Astrocyte (in vitro differentiated cells and primary cell): ENCODE results near the gene DIP2C. TPM values are rescaled to one million over a fixed set of nuclear protein-coding genes. Genes with fewer than 3 reads are reported as not detected.

Experiments used
- DNase-seq: peaks from one replicate; pipeline ENCODE4 v3.0.0-alpha.2; 2010; ENCODE audit warnings: low read depth
- FAIRE-seq: peaks from 2 replicates; lab custom pipeline; 2011; peaks lifted over from hg19 to GRCh38; lab: Jason Lieb, UNC
- H2AFZ ChIP-seq: 2 replicates; pipeline ENCODE4 v1.6.0; 2012; ENCODE audit warnings: low read depth, low read length, inconsistent platforms
- H3K27ac ChIP-seq: 2 replicates; pipeline ENCODE4 v1.5.1; 2011; ENCODE audit warnings: low read depth, low read length, inconsistent platforms
- H3K27me3 ChIP-seq: 2 replicates; pipeline ENCODE4 v1.6.0; 2011; ENCODE audit warnings: low read length, inconsistent platforms; ENCODE audit not compliant: insufficient read depth
- H3K36me3 ChIP-seq: 2 replicates; pipeline ENCODE4 v1.5.1; 2011; ENCODE audit warnings: low read length, inconsistent platforms; ENCODE audit not compliant: insufficient read depth
- H3K4me1 ChIP-seq: 2 replicates; pipeline ENCODE4 v1.5.1; 2011; ENCODE audit warnings: low read length, inconsistent platforms; ENCODE audit not compliant: insufficient read depth
- H3K4me2 ChIP-seq: 2 replicates; pipeline ENCODE4 v1.6.0; 2012; ENCODE audit warnings: low read length, inconsistent platforms
- H3K4me3 ChIP-seq: 2 replicates; pipeline ENCODE4 v1.5.1; 2011; ENCODE audit warnings: low read depth, mild to moderate bottlenecking, low read length, inconsistent platforms; ENCODE audit not compliant: insufficient read depth
- H3K79me2 ChIP-seq: 2 replicates; pipeline ENCODE4 v1.6.0; 2012; ENCODE audit warnings: mild to moderate bottlenecking, low read length, inconsistent platforms; ENCODE audit not compliant: insufficient read depth
- H3K9ac ChIP-seq: 2 replicates; pipeline ENCODE4 v1.6.0; 2012; ENCODE audit warnings: mild to moderate bottlenecking, low read length, inconsistent platforms
- H3K9me3 ChIP-seq: 2 replicates; pipeline ENCODE4 v1.5.1; 2012; ENCODE audit warnings: low read depth, mild to moderate bottlenecking, low read length, inconsistent platforms; ENCODE audit not compliant: insufficient read depth
- H4K20me1 ChIP-seq: 2 replicates; pipeline ENCODE4 v1.6.0; 2012; ENCODE audit warnings: low read length, inconsistent platforms; ENCODE audit not compliant: insufficient read depth
- H3K27ac Mint-ChIP-seq: one replicate; pipeline ENCODE4 v1.8.0; 2021; ENCODE audit warnings: mild to moderate bottlenecking, mixed read lengths; ENCODE audit not compliant: unreplicated experiment
- H3K27me3 Mint-ChIP-seq: one replicate; pipeline ENCODE4 v1.8.0; 2021; ENCODE audit warnings: low read depth, mixed read lengths; ENCODE audit not compliant: unreplicated experiment
- H3K36me3 Mint-ChIP-seq: one replicate; pipeline ENCODE4 v1.8.0; 2021; ENCODE audit warnings: low read depth, mixed read lengths; ENCODE audit not compliant: unreplicated experiment
- H3K4me1 Mint-ChIP-seq: one replicate; pipeline ENCODE4 v1.8.0; 2021; ENCODE audit warnings: low read depth, mixed read lengths; ENCODE audit not compliant: unreplicated experiment
- H3K4me3 Mint-ChIP-seq: one replicate; pipeline ENCODE4 v1.8.0; 2021; ENCODE audit warnings: mild to moderate bottlenecking, moderate library complexity, mixed read lengths; ENCODE audit not compliant: unreplicated experiment
- H3K9me3 Mint-ChIP-seq: one replicate; pipeline ENCODE4 v1.8.0; 2021; ENCODE audit warnings: mild to moderate bottlenecking, mixed read lengths; ENCODE audit not compliant: unreplicated experiment
- EZH2 ChIP-seq: IDR thresholded peaks from 2 replicates; pipeline ENCODE4 v1.6.1; 2012; ENCODE audit warnings: mild to moderate bottlenecking, low read length, inconsistent platforms; ENCODE audit not compliant: insufficient read depth
- total RNA-seq: library from RNA; stranded (reverse); gene quantifications from 2 replicates; pipeline ENCODE4 v1.2.1, GENCODE V29; 2021
- TF ChIP-seq, protein P1 (sequence below): IDR thresholded peaks from 2 replicates; pipeline ENCODE4 v1.5.1; 2011; ENCODE audit warnings: low read depth, mild to moderate bottlenecking, inconsistent platforms, low read length, moderate library complexity; ENCODE audit not compliant: insufficient read depth

The DIP2C gene
- total RNA-seq, 1 donor from 2014 or later = 27.3 TPM

DNA sequence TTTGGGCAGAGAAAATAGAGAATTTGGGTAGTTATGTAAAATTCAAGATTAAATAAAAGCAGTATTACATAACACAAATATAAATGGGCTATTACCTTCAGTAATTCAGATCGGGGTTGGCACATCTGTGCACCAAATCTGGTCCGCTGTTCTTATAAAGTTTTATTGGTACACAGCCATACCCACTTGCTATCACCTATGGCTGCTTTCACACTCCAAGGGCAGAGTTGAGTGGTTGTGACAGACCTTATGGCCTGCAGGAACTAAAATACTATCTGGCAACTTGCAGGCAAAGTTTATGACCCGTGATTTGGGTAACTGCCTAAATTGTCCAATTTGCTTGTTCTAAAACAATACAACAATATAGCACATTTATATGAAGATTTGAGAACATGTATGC is 249.3 kb downstream of the DIP2C start:
- no peak for FAIRE-seq
- no peak for TF ChIP-seq EZH2
- TF ChIP-seq, protein P1, sequence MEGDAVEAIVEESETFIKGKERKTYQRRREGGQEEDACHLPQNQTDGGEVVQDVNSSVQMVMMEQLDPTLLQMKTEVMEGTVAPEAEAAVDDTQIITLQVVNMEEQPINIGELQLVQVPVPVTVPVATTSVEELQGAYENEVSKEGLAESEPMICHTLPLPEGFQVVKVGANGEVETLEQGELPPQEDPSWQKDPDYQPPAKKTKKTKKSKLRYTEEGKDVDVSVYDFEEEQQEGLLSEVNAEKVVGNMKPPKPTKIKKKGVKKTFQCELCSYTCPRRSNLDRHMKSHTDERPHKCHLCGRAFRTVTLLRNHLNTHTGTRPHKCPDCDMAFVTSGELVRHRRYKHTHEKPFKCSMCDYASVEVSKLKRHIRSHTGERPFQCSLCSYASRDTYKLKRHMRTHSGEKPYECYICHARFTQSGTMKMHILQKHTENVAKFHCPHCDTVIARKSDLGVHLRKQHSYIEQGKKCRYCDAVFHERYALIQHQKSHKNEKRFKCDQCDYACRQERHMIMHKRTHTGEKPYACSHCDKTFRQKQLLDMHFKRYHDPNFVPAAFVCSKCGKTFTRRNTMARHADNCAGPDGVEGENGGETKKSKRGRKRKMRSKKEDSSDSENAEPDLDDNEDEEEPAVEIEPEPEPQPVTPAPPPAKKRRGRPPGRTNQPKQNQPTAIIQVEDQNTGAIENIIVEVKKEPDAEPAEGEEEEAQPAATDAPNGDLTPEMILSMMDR = no peak

DNA sequence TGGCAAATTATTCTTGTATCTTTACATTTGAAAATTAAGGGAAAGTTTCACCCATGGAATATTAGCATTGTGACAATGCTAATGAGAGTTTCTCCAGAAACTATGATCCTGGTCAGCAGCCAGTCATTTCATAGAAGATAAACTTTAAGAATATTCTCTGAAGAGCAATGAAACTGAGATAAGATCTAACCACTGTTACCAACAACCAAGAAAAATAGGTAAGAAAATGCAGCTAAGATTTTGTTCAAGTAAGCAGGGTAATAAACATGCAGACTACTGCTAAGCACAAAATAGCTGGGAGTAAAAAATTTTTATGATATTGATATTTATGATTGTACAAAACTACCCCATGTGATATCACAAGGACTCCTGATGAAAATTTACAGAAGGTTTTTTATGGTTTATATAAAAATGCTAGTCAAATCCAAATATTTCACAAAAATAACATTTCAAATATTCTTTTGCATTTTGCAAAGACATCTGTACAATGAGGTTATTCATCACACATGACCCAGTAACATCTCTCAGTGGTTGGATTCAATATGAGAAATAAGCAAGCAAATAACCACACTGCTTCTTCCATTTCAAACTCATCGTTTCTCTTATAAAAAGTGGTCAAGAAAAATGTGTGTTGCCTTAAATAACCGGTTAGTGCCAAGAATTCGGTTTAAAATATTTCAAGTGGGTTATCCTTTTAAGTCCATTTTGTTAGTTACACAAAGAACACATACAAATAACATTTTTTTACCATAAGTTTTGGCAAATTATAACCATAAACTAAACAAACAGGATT is 251.6 kb downstream of the DIP2C start:
- peaks cover 36% of the 10 kb centered on the region for H3K36me3 Mint-ChIP-seq
- no peak for FAIRE-seq
- TF ChIP-seq EZH2 = no peak
- TF ChIP-seq, protein P1 = no peak

More for the DNA sequence above, 249.3 kb downstream of the DIP2C start:
- Mint-ChIP-seq H3K27me3 (no peaks in the 10 kb centered on the region), H3K9me3 (no peaks in the 10 kb centered on the region), H3K27ac (no peak overlapping the region), H3K4me3 (no peak overlapping the region), H3K4me1 (no peaks in the 10 kb centered on the region), H3K36me3 (peaks cover 36% of the 10 kb centered on the region)
- no peak overlapping the region for H3K9ac ChIP-seq
- H3K4me3 ChIP-seq = no peak overlapping the region
- H2AFZ ChIP-seq = no peak overlapping the region
- peaks cover 3% of the 10 kb centered on the region for H3K79me2 ChIP-seq
- H3K9me3 ChIP-seq = no peaks in the 10 kb centered on the region
- no peak overlapping the region for H3K4me2 ChIP-seq
- H3K4me1 ChIP-seq = no peaks in the 10 kb centered on the region
- no peak overlapping the region for H3K27ac ChIP-seq
- H3K27me3 ChIP-seq = no peaks in the 10 kb centered on the region
- H4K20me1 ChIP-seq = peaks cover 16% of the 10 kb centered on the region
- DNase-seq = no peak
- H3K36me3 ChIP-seq = no peaks in the 10 kb centered on the region

More for the DNA sequence above, 251.6 kb downstream of the DIP2C start:
- Mint-ChIP-seq H3K4me1 (peaks cover 3% of the 10 kb centered on the region), H3K4me3 (no peak overlapping the region), H3K9me3 (no peaks in the 10 kb centered on the region), H3K27me3 (no peaks in the 10 kb centered on the region), H3K27ac (no peak overlapping the region)
- Histone ChIP-seq H3K4me2 (no peak overlapping the region), H3K36me3 (no peaks in the 10 kb centered on the region), H3K9me3 (no peaks in the 10 kb centered on the region), H3K4me3 (no peak overlapping the region), H3K9ac (no peak overlapping the region), H2AFZ (no peak overlapping the region), H4K20me1 (peaks cover 12% of the 10 kb centered on the region), H3K4me1 (no peaks in the 10 kb centered on the region), H3K79me2 (peaks cover under 1% of the 10 kb centered on the region), H3K27ac (no peak overlapping the region), H3K27me3 (no peaks in the 10 kb centered on the region)
- DNase-seq = no peak
